ENCODE data around the gene LPCAT1.
"Not testable (repeated sequence)": the region's sequence is repeated elsewhere in the genome, so short reads cannot be mapped to it uniquely, and the experiment has no call there.

The LPCAT1 gene

DNA sequence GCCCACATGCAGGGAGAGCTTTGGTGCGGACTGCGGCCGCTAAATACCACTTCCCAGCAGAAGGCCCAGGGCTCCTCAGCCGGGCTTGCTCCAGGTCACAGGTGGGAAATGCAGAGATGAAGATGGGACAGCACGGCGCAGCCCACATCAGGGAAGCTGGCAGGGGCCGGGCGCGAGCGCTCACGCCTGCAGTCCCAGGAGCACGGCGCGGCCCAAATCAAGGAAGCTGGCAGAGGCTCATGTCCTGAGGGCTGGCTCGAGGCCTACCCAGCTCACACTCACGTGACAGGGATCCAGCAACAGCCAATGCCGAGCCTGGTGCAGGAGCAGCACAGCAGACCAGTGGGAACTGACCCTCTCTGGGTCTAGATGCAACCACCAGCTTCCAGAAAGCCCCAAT lies 16.3 kb downstream of the LPCAT1 start:
- no peak for DNase-seq

GRCh38 chr5:1507014-1507375 lies 16.8 kb downstream of the LPCAT1 start:
- no peak for DNase-seq

GRCh38 chr5:1506242-1507013 lies 17.3 kb downstream of the LPCAT1 start:
- no peak for DNase-seq

- no peak for DNase-seq
These were observed 18.1 kb downstream of the LPCAT1 start for GRCh38 chr5:1505506-1506241.

GRCh38 chr5:1505089-1505488 lies 18.7 kb downstream of the LPCAT1 start:
- not testable (repeated sequence) for DNase-seq

- DNase-seq: no peak
These were observed 19.1 kb downstream of the LPCAT1 start for GRCh38 chr5:1504617-1505016.

DNA sequence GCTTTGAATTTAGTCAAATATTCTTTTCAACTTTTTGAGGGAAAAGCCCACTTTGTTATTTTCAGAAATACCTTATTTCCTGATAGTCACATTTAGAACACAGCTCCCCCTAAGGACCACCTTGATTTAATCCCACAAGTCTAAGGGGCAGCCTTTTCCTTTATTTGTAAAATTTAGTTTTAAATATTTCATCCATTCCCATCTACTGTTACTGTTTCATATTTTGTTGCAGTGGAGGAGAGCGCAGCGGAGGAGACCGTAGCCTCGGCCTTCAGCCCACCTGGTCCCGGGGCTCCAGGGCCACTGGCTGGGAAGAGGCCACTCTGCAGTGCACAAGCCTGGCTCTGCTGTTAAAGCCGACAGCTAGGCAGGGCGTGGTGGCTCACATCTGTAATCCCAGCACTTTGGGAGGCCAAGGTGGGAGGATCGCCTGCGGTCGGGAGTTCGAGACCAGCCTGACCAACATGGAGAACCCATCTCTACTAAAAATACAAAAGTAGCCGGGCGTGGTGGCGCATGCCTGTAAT lies 19.6 kb downstream of the LPCAT1 start:
- DNase-seq: no peak

DNA sequence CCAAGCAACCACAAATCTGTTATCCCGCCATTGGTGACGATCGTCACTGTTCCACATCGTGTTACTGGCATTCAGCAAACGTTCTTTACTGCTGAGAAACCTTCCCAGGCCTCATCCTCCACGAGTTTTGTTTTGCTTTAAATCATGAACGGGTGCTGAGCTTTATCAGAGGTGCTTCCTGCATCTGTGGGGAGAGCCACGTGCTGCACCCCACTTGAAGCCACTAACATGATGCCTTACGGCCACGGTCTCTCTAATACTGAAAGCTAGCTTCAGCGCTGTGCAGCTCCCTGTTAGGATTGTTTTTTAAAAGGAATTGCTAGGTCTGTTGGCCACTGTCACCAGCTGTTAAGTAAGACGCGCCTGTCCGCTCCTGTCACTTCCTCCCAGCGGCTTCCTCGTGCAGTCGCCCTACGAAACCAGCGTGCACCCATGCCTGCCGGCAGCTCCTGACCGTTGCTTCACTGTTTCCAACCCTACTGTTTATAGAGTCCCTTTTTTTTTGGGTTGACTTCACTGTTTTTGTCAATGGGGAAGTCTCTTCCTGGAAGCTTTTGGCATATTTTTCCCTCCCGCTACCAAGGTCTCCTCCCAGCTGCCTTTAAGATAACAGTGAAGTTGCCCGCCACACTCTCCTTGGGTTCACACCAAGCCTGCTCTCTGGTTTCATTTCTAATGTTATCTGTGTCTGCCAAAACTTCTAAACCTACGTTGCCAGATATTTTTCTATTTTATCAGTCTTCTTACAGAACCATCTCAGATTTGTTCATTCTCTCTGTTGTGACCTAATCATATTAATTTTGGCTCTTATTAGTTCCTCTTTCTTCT lies 20.3 kb downstream of the LPCAT1 start:
- DNase-seq: no peak

GRCh38 chr5:1502737-1503120 lies 21.0 kb downstream of the LPCAT1 start:
- no peak for DNase-seq

- peak; percentile 19 for DNase-seq
These were observed 21.6 kb downstream of the LPCAT1 start for GRCh38 chr5:1502046-1502736.

DNA sequence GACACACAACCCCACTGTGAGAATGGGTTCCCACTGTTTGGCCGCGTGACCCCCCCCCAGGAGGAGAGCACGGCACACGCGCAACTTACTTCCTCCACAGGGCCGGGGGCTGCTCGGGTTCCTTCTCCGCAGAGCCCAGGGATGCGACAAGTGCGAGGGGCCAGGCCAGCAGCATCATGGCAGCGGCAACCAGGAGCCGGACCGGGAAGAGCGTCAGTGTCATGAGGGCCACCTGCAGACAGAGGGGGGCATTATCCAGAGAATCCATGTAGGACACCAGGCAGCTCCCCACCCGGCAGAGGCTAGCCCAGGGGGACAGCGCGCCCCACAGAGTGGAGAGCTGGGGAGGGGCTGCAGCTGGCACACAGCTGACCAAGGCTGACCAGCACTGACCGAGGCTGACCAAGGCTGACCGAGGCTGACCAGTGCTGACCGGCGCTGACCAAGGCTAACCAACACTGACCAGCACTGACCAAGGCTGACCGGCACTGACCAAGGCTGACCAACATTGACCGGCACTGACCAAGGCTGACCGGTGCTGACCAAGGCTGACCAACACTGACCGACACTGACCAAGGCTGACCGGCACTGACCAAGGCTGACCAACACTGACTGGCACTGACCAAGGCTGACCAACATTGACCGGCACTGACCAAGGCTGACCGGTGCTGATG lies 22.3 kb downstream of the LPCAT1 start:
- no peak for DNase-seq

DNA sequence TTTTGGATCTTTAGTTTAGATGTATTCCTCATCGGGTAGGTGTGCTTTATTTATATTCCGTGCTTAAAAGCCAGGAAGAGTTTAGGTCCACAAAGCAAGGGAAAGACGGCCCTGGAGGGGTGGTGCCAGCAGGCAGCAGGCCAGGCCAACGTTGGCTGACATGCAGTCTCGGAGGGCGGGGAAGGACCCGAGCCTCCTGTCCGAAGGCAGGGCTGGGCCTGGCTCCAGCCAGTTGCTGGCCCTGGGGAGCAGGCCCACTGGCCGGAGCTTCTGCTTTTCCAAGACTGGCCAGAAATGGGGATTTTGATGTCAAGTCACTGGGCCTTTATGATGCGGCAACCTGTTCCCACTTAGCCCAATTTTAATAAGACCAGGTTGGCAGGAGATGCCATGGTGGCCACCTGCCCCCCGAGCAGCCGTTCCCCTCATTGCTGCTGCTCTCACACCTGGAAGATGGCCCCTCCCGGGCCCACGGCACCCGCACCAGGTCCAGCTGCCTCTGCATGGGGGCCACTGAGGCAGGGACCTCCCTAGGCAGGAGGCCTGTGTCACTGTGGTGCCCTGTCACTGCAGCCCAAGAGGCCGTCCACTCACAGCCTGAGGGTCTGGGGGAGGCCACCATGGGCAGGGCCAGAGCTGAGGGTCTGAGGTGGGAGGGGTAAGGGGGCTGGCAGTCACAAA lies 23.2 kb downstream of the LPCAT1 start:
- DNase-seq: no peak

DNA sequence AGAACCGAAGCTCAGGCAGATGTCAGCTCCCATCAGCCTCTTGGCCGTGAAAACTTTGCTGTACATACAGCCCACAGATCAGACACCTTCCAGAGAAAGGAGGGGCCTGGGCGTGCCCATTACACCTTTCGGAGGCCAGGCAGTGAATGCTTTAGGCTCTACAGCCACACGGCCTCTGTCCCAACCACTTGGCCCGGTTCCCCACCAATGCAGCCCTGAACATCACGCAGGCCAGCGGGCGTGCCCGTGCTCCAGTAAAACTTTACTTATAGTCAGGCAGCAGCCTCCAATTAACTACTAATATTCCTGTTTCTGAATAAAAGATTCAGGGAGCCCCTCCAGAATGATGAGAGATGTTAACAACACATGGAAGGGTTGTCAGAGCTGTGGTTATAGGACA lies 23.9 kb downstream of the LPCAT1 start:
- no peak for DNase-seq

DNA sequence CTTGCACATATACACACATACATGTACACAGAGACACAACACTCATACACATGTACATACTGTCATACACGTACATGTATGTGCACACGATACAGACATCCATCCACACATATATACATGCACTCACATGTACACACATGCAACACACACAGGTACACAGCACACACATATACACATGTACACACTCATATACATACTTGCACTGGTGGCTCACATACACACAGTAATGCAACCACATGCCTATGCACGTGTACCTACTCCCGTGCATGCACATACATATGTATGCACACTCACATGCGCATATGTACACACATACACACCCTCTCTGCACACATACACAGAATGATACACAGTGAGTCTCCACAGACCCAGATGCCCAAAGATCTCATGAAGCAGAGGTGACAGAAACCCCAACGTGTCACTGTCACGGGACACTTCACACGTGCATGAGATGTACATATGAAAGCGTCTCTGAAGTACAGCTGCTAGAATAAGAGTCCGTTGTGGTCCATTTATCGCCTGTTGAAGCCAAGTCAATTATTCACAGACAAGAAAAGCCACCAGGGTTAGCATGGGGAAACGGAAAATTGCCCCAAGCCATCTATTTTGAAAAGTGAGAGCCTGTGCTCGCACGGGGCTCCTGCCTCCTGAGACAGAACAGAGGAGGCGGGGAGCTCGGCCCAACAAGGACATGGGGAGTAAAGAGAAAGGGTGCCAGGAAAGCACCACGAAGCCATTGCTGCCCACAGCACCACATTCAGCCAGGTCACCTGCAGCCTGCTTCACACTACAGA lies 24.9 kb downstream of the LPCAT1 start:
- DNase-seq: no peak

DNA sequence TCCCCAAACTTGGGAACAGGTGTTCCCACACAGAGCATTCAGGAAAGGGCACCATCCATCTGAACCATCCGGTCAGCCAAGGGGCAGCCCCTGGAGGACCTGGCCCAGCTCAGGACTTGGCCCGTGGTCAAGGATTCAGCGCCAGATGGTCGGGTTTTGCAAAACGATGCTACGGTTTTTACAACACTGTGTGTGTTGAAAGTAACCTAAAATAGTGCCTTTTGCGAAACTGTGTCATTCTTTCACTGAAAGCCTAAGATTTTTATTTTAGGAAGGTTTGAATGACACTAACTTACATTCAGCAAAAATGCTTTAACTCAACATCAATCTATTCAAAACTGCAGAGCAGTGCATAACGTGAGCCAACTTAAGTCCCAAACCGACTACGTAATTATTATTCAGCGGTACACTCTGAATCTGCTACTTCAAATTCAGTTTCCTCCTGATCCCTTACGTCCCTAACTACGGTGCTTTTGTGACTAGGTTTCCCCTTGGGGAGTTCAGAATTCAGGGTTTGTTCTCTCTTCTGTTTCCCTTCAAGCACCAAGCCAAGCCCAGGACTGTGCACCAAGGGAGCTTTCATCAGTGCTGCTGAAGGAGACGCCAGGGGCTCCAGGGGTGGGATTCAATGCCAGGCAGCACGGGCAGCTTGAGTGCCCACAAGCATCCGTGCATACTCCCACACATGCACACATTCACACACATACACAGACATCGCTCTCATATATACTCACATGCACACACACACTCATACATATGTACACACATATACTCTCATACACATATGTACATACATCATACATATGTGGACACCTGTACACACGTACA lies 25.8 kb downstream of the LPCAT1 start:
- no peak for DNase-seq

DNA sequence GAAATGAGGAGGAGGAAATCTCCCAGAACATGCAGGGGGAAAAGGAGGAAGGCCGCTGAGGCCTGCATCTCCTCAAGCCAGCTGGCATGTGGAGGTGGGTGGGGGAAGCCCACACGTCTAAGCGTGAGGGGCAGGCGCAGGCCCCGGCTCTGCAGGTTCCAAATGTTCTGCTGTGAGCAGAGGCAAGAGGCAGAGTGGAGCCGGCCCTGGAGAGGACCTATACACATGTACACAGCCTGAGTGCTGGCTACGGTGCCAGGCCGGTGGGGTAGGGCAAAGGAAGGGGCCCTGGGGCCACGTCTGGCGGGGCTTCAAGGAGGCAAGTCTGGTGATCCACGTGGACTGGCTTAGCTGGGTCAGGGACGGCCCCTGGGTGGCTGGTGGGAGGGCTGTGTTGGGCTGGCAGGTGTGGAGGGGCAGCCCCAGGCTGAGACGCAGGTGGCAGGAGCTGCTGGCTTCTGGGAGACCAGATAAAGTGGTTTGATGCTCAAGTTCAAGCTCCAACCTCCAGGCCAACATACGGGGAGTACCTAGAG lies 26.4 kb downstream of the LPCAT1 start:
- no peak for DNase-seq

DNA sequence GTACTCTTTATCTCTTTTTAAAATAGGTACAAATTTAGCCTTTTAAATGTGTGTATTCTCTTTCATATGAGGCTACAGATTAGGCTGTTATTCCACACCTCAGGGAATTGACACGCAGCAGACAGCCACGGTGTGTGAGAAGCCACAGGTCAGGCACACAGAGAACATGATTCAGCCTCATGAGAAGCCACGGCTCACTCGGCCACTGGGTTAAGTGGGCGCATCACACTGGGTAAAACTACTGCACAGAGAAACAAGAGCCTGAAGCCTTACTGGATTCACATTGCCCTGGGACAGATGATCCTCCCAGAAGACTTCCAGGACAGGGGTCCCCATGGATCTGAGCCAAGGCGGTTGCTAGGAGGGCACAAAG lies 28.2 kb downstream of the LPCAT1 start:
- DNase-seq: no peak

DNA sequence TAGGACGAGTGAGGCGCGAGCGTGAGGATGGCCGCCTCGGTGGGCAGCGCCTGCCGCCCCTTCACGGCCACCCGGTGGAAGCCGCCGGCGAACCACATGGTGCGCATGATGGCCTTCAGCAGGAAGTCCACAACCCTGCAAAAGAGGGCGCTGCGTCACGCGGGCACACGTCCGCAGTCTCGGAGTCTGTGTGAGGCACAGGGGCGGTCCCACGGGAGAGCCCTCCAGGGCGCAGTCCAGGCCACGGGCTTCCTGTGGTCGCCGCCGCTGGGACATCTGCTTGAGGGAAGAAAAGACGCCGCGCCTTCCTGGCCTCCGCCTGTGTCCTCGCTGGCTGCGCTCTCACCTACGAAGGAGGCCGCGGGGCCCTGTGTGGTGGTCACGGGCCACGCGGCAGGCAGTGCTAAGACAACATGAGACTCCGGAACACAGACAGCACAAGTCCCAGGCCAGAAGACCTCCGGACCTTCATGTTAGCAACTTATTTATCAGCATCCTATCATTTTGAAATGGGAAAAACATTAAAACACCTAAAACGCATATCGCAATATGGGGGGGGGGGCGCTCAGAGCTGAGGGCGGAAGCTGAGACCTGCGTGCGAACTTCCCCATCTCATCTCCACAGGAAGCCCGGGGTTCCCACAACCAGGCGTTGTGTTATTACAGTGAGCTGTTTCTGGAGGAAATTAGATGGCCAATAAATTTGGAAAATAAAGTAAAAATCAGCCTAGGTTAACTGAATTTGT lies 28.8 kb downstream of the LPCAT1 start:
- no peak for DNase-seq

DNA sequence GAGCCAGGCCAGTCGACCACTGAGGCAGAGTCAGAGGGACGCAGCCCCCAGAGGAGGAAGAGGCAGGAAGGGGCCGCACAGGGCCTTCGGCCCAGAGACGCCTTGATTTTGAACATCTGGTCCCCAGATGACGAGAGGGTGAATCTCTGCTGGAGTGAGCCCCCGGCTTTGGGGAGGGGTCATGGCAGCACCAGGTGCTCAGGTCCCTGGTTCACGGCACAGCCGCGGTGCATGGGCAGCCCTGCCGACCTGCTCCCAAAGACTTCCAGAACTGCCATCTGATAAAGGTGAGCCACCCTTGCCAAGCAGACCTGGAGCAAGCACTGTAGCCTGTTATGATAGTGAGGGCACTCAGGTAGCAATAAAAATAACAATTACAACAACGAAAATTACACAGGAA lies 29.8 kb downstream of the LPCAT1 start:
- DNase-seq: no peak

Data from activated naive CD4-positive, alpha-beta T cell treated with Interleukin-2 at 50 U/mL for 16 hours (primary cell).